A673 (cell line): ENCODE results near the gene ZCRB1. TPM values are rescaled to one million over a fixed set of nuclear protein-coding genes. Genes with fewer than 3 reads are reported as not detected.

Source experiments
- BruUV-seq: library from RNA; stranded (reverse); fragments of 400-500 nt; replicated peaks from 2 replicates; lab custom pipeline; 2021; lab: Mats Ljungman, UMichigan
- CTCF ChIA-PET: fragments of 300-600 bp; sonication (Branson Sonifier 250); formaldehyde crosslinking; loops from one replicate; lab custom pipeline; 2022; ENCODE audit warnings: antibody characterized with exemption; lab: Charles Lee
- POLR2A ChIA-PET: fragments of 300-600 bp; sonication (Branson Sonifier 250); formaldehyde crosslinking; loops from one replicate; lab custom pipeline; 2022; ENCODE audit warnings: antibody characterized with exemption; ENCODE audit not compliant: low non-redundant PET; lab: Charles Lee
- DNase-seq: peaks from one replicate; pipeline ENCODE4 v3.0.0-alpha.2; 2015; ENCODE audit warnings: low spot score
- H3K27ac ChIP-seq: fragments of 200-600 bp; sonication (generic); 2 replicates; pipeline ENCODE4 v1.5.1; 2016; ENCODE audit warnings: mixed run types, low read depth, mild to moderate bottlenecking, mixed read lengths, antibody characterized with exemption, low read length; ENCODE audit not compliant: poor library complexity, severe bottlenecking
- H3K27me3 ChIP-seq: fragments of 200-600 bp; sonication (generic); replicated peaks from 2 replicates; pipeline ENCODE4 v1.6.1; 2017; ENCODE audit warnings: mixed run types, low read depth, mild to moderate bottlenecking, mixed read lengths, antibody characterized with exemption, low read length; ENCODE audit not compliant: insufficient read depth, poor library complexity
- H3K36me3 ChIP-seq: fragments of 200-600 bp; sonication (generic); 2 replicates; pipeline ENCODE4 v1.6.1; 2016; ENCODE audit warnings: mixed run types, mild to moderate bottlenecking, mixed read lengths, antibody characterized with exemption, low read length; ENCODE audit not compliant: insufficient read depth, poor library complexity, severe bottlenecking
- H3K4me1 ChIP-seq: fragments of 200-600 bp; sonication (generic); 2 replicates; pipeline ENCODE4 v1.6.1; 2017; ENCODE audit warnings: mixed run types, mild to moderate bottlenecking, mixed read lengths, antibody characterized with exemption, low read length; ENCODE audit not compliant: insufficient read depth, poor library complexity, severe bottlenecking
- H3K4me3 ChIP-seq: fragments of 200-600 bp; sonication (generic); 2 replicates; pipeline ENCODE4 v1.5.1; 2016; ENCODE audit warnings: low read depth, mixed run types, mild to moderate bottlenecking, mixed read lengths, low read length; ENCODE audit not compliant: poor library complexity, severe bottlenecking
- H3K9me3 ChIP-seq: fragments of 200-600 bp; sonication (generic); 2 replicates; pipeline ENCODE4 v1.6.1; 2016; ENCODE audit warnings: mixed run types, low read depth, mild to moderate bottlenecking, mixed read lengths, antibody characterized with exemption, low read length; ENCODE audit not compliant: poor library complexity, severe bottlenecking
- EZH2 ChIP-seq: fragments of 200-600 bp; sonication (generic); IDR thresholded peaks from 2 replicates; pipeline ENCODE4 v1.6.1; 2017; ENCODE audit warnings: borderline replicate concordance, low read depth, mild to moderate bottlenecking, mixed read lengths, antibody characterized with exemption, low read length; ENCODE audit not compliant: poor library complexity, severe bottlenecking
- intact Hi-C: fragments of 100-400 bp; cut with micrococcal nuclease; formaldehyde crosslinking; loops from one replicate; pipeline ENCODE4 v1.10.0; 2022; ENCODE audit not compliant: unreplicated experiment
- total RNA-seq: library from RNA; stranded (reverse); gene quantifications from 2 replicates; pipeline ENCODE4 v1.2.3, GENCODE V29; 2021
- TF ChIP-seq, protein P1 (sequence below): fragments of 300-800, 200-600 bp; sonication (generic); conservative IDR thresholded peaks from 2 replicates; pipeline ENCODE4 v1.5.1; 2017; ENCODE audit warnings: low read depth, mild to moderate bottlenecking, antibody characterized with exemption, low read length, moderate library complexity, mixed read lengths

The ZCRB1 gene
- total RNA-seq, 1 experiment from 2014 or later, result 110 TPM

DNA sequence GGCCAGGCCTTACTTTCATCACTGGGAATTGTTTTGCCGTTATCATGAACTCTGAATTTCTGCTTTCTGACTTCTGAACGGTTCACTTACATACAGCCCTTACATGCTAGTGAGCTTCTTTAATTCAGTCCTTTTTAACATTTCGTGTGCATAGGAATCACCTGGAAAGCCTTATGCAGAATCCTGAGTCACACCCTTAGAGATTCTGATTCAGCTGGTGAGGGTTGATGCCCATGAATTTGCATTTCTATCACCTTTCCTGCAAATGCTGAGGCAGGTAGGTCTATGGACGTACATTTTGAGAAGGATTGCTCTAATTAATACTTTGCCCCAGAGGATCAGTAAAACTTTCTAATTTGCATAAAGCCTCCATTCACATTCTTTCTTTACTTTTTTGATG, 44.1 kb upstream of the ZCRB1 start:
- H3K27me3 ChIP-seq, result no peaks in the 10 kb centered on the region
- BruUV-seq, result no TSS peak
- ChIA-PET POLR2A (no interaction called here), CTCF (no interaction called here)
- no peak for DNase-seq
- H3K4me1 ChIP-seq, result peaks cover 3% of the 10 kb centered on the region
- TF ChIP-seq EZH2, result no peak
- TF ChIP-seq, protein P1, sequence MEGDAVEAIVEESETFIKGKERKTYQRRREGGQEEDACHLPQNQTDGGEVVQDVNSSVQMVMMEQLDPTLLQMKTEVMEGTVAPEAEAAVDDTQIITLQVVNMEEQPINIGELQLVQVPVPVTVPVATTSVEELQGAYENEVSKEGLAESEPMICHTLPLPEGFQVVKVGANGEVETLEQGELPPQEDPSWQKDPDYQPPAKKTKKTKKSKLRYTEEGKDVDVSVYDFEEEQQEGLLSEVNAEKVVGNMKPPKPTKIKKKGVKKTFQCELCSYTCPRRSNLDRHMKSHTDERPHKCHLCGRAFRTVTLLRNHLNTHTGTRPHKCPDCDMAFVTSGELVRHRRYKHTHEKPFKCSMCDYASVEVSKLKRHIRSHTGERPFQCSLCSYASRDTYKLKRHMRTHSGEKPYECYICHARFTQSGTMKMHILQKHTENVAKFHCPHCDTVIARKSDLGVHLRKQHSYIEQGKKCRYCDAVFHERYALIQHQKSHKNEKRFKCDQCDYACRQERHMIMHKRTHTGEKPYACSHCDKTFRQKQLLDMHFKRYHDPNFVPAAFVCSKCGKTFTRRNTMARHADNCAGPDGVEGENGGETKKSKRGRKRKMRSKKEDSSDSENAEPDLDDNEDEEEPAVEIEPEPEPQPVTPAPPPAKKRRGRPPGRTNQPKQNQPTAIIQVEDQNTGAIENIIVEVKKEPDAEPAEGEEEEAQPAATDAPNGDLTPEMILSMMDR, result no peak
- H3K27ac ChIP-seq, result no peak overlapping the region
- intact Hi-C loops, result loop anchor here (5.0 kb wide), 2 partner anchors 348 to 1093 kb away; no protein-coding TSS in a partner anchor
- H3K36me3 ChIP-seq, result peaks cover 2% of the 10 kb centered on the region
- no peak overlapping the region for H3K4me3 ChIP-seq
- H3K9me3 ChIP-seq, result peaks cover 6% of the 10 kb centered on the region

DNA sequence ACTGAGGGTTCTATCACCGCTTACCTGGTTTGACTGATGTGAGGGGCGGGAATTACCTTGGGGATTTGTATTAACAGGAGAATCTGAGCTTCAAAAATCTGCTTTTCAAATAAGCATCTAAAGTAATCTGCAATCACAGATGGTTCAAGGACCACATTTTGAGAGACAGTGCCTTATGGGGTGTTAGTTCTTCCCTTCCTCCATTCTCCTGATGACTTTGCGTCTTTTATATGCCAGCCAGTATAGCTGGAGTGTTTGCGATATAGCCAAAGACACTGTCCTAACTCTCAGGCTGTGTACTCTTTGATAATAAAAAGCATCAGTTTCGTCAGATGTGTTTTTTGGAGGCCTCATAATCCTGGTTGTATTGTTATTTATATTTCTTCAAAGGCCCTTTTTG, 39.6 kb upstream of the ZCRB1 start:
- Histone ChIP-seq H3K36me3 (no peaks in the 10 kb centered on the region), H3K4me1 (peaks cover 3% of the 10 kb centered on the region), H3K27ac (no peak overlapping the region), H3K9me3 (no peaks in the 10 kb centered on the region), H3K27me3 (no peaks in the 10 kb centered on the region), H3K4me3 (no peak overlapping the region)
- BruUV-seq, result no TSS peak
- intact Hi-C loops, result no loop called here
- ChIA-PET POLR2A (interaction anchor here (0.6 kb wide), 1 partner anchor 21 kb away, joined by 3 read pairs; no protein-coding TSS in a partner anchor), CTCF (no interaction called here)
- TF ChIP-seq EZH2, result no peak
- TF ChIP-seq, protein P1, result no peak
- DNase-seq, result no peak

DNA sequence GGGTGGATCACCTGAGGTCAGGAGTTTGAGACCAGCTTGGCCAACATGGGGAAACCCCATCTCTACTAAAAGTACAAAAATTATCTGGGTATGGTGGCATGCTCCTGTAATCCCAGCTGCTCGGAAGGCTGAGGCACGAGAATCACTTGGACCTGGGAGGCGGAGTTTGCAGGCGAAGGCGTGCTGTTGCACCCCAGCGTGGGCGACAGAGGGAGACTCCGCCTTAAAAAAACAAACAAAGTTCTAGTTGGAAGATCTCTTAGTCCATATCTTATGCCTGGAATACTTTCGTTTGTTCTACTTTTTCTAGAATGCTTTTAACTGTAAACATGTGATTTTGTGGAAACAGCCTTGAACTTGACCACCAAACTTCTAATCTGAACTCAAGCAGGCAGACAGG, 38.8 kb upstream of the ZCRB1 start:
- Histone ChIP-seq H3K27me3 (no peaks in the 10 kb centered on the region), H3K36me3 (no peaks in the 10 kb centered on the region), H3K4me3 (no peak overlapping the region), H3K9me3 (no peaks in the 10 kb centered on the region), H3K27ac (no peak overlapping the region), H3K4me1 (peaks cover 3% of the 10 kb centered on the region)
- no TSS peak for BruUV-seq
- POLR2A ChIA-PET, result no interaction called here
- TF ChIP-seq, protein P1, result no peak
- TF ChIP-seq EZH2, result no peak
- DNase-seq, result no peak
- CTCF ChIA-PET, result no interaction called here
- intact Hi-C loops, result no loop called here
